Keratinocyte (primary cell): Measurements from ENCODE around the gene MTRF1.

Experiments used
- CTCF ChIP-seq, 3 experiments: IDR thresholded peaks in 1 of 3; conservative IDR thresholded peaks in 1 of 3; optimal IDR thresholded peaks in 1 of 3; 2 replicates in 2 of 3; 3 replicates in 1 of 3; pipeline versions ENCODE3 to v1.5.1; 2011; ENCODE audit warnings: low read length in 3 of 3, mild to moderate bottlenecking in 3 of 3, moderate library complexity in 2 of 3, control low read depth in 1 of 3, inconsistent platforms in 1 of 3; ENCODE audit not compliant: insufficient read depth in 2 of 3; ENCODE audit errors: extremely low read depth in 1 of 3
- EZH2 ChIP-seq: IDR thresholded peaks from one replicate; pipeline ENCODE4 v1.6.1; 2012; ENCODE audit warnings: inconsistent platforms, mild to moderate bottlenecking, low read length, moderate library complexity

- TF ChIP-seq CTCF (optimal IDR thresholded peaks at IDR 0.05 in 1 of 3, IDR thresholded peaks at IDR 0.05 in 1 of 3, conservative IDR thresholded peaks at IDR 0.05 in 1 of 3; ENCODE audit: extremely low read depth in 1 of 3, insufficient read depth in 2 of 3, low read length in 3 of 3) (no peak), EZH2 (no peak)
Measured at GRCh38 chr13:41250993-41251392, 12.4 kb downstream of the MTRF1 start.
